ENCODE results near the gene RBM8A.

DNA sequence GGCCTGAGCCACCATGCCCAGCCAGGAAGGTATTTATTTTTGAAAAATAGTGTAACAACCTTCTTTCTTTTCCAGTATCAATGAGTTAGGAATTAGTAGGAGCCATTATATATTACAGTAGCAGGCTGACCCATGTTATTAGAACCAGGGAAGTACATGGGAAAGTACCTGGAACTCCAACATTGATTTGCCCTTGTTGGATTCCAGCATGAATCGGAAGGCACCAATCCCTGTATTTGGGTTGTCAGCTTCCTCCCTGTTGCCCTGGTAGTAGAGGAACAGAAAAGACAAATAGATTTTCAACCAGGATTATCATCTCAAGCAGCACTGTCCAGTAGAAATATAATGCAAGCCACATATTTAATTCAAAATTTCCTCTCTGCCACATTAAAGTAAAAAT is 10.2 kb upstream of the RBM8A start:
- TF ChIP-seq, protein P1, sequence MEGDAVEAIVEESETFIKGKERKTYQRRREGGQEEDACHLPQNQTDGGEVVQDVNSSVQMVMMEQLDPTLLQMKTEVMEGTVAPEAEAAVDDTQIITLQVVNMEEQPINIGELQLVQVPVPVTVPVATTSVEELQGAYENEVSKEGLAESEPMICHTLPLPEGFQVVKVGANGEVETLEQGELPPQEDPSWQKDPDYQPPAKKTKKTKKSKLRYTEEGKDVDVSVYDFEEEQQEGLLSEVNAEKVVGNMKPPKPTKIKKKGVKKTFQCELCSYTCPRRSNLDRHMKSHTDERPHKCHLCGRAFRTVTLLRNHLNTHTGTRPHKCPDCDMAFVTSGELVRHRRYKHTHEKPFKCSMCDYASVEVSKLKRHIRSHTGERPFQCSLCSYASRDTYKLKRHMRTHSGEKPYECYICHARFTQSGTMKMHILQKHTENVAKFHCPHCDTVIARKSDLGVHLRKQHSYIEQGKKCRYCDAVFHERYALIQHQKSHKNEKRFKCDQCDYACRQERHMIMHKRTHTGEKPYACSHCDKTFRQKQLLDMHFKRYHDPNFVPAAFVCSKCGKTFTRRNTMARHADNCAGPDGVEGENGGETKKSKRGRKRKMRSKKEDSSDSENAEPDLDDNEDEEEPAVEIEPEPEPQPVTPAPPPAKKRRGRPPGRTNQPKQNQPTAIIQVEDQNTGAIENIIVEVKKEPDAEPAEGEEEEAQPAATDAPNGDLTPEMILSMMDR (IDR thresholded peaks at IDR 0.05): no peak
- no peak for TF ChIP-seq EZH2 (IDR thresholded peaks at IDR 0.05; ENCODE audit: borderline replicate concordance, insufficient read depth, low read depth, low read length, poor library complexity, severe bottlenecking)
